Right hindlimb (tissue), 1 donor: ENCODE data around the gene CEP128.

Experiments
- DNase-seq: peaks from one replicate; pipeline ENCODE4 v3.0.0-alpha.2; 2018

Gene CEP128

DNA sequence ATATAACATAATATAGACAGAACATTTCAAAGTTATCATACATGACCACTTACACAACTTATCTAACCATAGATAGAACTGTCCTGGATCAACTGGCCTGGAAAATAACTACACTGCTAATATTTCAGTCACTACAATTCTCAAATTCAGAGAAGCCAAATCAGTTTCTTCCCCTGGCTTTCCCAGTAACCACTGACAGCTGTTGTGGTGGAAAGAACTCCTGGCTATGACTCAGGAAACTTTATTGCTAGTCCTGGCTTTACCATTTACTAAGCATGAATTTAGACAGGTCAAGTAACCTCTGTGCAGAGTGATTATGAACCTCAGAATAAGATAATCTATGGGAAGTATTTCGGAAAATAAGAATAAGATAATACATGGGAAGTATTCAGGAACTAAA, 485.3 kb downstream of the CEP128 start:
- no peak for DNase-seq

DNA sequence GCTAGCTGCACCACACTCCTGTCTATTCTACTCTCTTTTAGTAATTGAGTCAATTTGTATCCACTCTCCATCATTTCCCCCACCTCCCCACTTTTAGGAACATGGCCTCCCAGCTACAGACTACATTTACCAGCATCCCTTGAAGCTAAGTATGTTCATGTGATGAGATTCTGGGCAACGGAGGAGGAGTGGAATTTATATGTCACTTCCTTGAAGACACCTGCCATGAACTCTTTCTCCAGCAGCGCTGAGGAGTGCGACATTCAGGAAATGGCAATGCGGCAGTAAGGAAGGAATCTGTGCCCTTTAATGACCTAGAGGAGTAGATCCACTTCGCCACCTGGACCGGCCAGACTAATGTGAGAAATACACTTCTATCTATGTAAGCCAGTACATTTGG, 486.5 kb downstream of the CEP128 start:
- no peak for DNase-seq

DNA sequence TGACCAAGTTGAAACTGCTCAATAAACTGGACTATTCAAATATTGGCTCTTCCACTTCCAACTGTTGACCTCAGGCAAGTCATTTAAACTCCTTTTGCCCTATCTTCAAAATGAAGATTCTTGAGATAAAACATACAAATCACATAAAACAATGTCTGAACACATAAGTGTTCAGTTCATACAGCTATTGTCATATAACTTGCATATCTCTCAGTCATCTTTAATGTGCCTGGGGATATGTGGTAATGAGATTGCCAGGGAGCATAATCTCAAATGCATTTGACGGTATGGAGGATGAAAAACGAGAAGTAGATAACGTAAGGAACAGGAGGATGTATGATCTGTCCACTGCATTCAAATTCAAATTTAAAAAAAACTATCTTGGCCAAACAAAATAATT, 493.3 kb downstream of the CEP128 start:
- DNase-seq = no peak

DNA sequence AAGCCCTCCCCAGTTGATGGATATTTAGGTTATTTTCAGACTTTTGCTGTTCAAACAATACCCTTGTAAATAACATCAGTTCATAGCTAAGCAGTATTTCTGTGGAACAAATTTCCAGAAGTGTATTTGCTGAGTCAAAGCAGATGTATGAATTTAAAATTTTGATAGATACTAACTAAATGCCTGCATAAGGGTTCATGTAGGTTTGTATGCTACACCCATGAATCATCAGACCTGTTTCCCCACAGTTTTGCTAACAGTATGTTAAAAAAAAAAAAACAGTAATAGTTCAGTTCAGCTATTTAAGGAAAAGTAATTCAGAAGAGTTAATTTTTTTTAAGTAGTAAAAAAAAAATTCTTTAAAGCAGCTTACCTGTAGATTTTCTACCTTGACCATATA, 494.1 kb downstream of the CEP128 start:
- DNase-seq = no peak
